ENCODE measurements around the gene FBXL19.
"Not testable (repeated sequence)": the region's sequence is repeated elsewhere in the genome, so short reads cannot be mapped to it uniquely, and the experiment has no call there.

DNA sequence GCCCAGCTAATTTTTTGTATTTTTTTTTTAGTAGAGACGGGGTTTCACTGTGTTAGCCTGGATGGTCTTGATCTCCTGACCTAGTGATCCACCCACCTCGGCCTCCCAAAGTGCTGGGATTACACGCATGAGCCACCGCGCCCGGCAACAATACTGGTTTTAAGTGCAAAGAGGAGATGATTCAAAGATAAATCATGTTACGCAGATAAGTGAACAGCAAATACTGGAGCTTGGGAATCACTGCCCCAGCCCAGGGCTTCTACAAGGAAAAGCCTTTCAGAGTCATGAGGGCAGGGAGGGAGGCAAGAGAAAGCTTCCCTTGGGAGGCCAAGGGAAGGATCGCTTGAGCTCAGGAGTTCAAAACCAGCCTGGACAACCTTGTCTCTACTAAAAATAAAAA is 16.2 kb downstream of the FBXL19 start:
- TF ChIP-seq, protein P1, sequence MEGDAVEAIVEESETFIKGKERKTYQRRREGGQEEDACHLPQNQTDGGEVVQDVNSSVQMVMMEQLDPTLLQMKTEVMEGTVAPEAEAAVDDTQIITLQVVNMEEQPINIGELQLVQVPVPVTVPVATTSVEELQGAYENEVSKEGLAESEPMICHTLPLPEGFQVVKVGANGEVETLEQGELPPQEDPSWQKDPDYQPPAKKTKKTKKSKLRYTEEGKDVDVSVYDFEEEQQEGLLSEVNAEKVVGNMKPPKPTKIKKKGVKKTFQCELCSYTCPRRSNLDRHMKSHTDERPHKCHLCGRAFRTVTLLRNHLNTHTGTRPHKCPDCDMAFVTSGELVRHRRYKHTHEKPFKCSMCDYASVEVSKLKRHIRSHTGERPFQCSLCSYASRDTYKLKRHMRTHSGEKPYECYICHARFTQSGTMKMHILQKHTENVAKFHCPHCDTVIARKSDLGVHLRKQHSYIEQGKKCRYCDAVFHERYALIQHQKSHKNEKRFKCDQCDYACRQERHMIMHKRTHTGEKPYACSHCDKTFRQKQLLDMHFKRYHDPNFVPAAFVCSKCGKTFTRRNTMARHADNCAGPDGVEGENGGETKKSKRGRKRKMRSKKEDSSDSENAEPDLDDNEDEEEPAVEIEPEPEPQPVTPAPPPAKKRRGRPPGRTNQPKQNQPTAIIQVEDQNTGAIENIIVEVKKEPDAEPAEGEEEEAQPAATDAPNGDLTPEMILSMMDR (IDR thresholded peaks at IDR 0.05): not testable (repeated sequence)
- TF ChIP-seq EZH2 (IDR thresholded peaks at IDR 0.05; ENCODE audit: borderline replicate concordance, insufficient read depth, low read depth, low read length, poor library complexity, severe bottlenecking): not testable (repeated sequence)

Data from B cell (primary cell).